ENCODE data around the gene LRP11.
"Not testable (repeated sequence)": the region's sequence is repeated elsewhere in the genome, so short reads cannot be mapped to it uniquely, and the experiment has no call there.

Gene LRP11

GRCh38 chr6:149863698-149864577, at the start of gene LRP11:
Gene LRP11, minus strand, starts transcription at chr6:149864359. Its CDS starts 339 bp downstream, at chr6:149864020.
- DNase-seq (ENCODE audit: low read depth) = peak; percentile 53

GRCh38 chr6:149913540-149914240, 49.5 kb upstream of the LRP11 start:
- DNase-seq (ENCODE audit: low read depth) = no peak

DNA sequence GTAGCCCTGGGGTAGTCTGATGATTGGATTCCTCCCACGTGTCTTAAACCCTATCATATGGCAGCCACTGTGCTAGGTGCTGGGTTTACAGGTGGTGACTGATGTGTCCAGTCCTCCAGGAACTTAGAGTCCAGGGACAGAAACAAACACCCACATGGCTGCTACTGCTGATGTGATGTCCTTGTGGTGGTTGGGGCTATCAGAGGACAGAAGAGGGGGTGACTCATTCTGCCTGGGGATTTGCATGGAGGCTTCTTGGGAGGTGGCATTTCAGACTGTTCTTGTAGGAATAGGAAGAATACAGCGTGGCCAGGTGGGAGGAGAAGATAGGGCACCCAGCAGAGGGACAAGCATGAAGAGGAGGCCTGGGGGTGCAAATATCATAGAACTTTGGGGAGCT, 48.9 kb upstream of the LRP11 start:
- no peak for DNase-seq (ENCODE audit: low read depth)

DNA sequence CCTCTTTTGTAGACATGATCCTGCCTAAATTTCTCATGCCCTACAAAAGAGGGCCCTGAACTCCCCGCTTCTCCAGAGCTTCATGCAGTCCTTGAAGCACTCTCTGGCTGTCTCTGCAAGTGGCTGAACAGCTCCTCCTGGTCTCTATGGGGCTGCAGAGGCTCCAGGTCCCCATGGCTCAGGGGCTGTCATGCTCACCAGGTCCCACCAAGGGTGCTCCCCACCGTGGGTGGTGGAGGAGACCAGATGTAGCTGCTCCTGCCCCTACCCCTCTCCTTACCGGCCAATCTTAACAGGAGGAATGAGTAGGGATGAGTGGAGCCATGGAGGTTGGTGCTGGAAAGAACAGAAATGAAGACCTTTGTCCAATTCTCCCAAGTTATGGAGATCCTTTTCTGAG, 48.5 kb upstream of the LRP11 start:
- DNase-seq (ENCODE audit: low read depth) = not testable (repeated sequence)

- DNase-seq (ENCODE audit: low read depth) = no peak
Measured at GRCh38 chr6:149910721-149911151, 46.6 kb upstream of the LRP11 start.

DNA sequence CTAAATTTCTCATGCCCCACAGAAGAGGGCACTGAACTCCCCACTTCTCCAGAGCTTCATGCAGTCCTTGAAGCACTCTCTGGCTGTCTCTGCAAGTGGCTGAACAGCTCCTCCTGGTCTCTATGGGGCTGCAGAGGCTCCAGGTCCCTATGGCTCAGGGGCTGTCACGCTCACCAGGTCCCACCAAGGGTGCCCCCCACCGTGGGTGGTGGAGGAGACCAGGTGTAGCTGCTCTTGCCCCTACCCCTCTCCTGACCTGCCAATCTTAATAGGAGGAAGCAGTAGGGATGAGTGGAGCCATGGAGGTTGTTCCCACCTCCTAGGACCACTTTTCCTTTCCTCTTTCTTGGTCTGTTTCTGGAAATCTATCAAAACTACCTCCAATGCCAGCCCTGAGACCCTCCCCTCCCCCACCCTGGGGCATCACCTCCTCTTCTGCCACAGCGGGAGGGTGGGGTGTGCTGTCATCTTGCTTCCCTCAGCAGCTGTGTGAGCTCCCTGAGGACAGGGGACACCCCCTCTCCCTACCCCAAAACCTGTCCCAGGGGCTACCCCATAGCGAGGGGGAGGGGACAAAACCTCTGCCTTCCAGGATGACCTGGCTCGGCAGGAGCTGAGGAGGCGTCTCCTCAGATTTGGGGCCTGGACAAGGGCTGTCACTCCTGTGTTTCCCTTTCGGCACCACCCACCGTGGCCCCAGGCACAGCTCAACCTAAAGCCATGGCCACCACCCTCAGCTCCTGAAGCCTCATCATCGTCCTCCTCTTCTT, 45.7 kb upstream of the LRP11 start:
- DNase-seq (ENCODE audit: low read depth) = no peak

- not testable (repeated sequence) for DNase-seq (ENCODE audit: low read depth)
Measured at GRCh38 chr6:149908480-149908879, 44.3 kb upstream of the LRP11 start.

GRCh38 chr6:149907317-149907716, 43.2 kb upstream of the LRP11 start:
- no peak for DNase-seq (ENCODE audit: low read depth)

DNA sequence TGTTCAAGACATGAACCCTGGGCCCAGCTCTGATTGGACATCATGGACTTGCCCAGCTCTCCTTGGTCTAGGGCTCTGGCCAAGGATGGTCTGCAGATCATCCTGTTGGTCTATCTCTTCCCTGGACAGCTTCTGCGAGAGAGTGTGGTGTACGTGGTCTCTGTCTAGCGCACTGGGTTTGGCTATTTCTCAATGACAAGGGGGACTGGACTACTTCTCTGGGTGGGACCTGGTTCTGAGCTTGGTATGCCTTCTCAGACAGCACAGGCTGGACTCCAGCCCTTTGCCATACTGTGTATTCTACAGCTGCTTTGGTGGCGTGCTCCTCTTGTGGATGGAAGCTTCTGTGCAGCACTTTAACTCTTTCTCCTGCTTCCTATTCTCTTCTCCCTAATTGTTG, 42.2 kb upstream of the LRP11 start:
- no peak for DNase-seq (ENCODE audit: low read depth)

DNA sequence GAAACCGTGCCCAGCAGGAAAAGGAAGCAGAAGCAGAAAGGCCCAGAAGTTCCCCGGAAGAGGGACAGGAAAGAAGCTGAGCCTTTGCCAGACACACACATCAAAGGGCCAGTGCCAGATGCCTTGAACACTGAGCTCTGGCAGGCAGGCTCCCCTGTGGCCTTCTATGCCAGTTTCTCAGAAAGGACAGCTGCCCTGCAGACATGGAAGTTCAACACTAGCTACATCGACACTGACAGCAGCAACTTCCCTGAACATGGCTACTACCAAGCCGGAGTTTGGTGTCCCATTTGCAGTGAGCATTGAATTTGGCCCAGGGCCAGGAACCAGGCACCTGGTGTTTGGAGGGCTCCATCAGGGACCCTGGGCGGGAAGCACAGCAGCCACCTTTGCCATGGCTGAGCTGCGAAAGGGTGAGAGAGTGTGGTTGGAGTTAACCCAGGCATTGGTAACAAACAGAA, 41.8 kb upstream of the LRP11 start:
- DNase-seq (ENCODE audit: low read depth) = no peak

- no peak for DNase-seq (ENCODE audit: low read depth)
Measured at GRCh38 chr6:149905371-149905910, 41.3 kb upstream of the LRP11 start.

DNA sequence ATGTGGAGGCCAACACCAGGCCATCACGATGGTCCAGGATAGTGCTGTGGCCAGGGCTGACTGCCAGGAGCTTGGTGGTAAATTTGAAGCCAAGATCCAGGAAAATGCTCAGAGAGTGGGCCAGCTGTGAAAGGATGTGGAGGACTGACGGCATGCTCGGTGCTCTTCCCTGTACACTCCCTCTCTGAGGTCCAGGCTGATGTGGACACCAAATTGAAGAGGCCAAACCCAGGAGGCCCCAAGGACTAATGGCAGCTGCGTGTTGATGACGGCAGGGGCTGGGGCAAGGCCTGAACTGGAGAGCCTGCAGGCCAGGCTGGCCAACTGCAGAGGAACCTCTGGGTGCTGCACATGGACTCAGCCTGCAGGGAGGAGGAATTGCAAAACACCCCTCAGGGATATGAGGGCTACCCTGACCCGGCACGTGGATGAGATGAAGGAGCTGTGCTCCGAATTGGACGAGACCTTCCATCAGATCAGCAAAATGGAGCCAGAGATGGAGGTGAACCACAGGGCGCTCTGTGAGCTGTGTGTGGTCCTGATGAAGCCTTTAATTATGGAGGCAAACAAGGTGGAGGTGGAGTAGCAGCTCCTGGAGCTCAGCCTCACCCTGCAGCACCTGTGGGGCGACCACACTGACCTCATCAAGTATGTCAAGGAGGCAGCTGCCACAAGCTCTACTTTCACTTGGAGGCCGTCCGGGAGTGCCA, 40.7 kb upstream of the LRP11 start:
- no peak for DNase-seq (ENCODE audit: low read depth)

- DNase-seq (ENCODE audit: low read depth) = no peak
Measured at GRCh38 chr6:149903938-149904611, 39.9 kb upstream of the LRP11 start.

DNA sequence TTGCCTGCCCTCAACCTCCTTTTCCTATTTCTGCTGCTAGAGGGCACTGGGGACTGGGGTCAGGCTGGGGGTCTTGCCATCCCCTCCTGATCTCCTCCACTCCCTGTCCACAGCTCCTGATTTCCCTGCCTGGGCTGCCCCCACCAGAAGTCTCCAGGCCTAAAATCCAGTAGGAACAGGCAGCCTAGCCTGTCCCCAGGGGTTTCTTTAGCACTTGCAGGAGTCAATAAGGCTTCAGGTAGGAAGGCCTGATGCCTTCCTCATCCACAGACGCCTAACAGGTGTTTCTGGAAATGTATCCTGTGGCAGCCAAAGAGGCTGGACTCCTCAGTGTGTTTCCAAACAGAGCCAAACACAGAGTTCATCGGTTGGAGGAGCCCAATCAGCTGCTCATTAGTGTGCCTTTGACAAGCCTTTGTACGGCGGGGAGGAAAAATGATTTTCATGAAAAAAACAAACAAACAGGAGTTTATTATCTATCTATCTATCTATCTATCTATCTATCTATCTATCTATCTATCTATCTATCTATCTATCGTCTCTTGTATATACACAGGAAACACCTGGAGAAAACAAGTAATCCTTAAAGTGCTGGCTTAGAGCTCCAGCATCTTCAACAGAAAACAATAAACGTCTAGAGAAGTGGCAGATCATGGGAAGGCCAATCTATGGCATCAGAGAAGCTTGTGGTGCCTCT, 37.4 kb upstream of the LRP11 start:
- DNase-seq (ENCODE audit: low read depth) = no peak

- DNase-seq (ENCODE audit: low read depth) = no peak
Measured at GRCh38 chr6:149900620-149901443, 36.7 kb upstream of the LRP11 start.

GRCh38 chr6:149899926-149900619, 35.9 kb upstream of the LRP11 start:
- DNase-seq (ENCODE audit: low read depth) = no peak

DNA sequence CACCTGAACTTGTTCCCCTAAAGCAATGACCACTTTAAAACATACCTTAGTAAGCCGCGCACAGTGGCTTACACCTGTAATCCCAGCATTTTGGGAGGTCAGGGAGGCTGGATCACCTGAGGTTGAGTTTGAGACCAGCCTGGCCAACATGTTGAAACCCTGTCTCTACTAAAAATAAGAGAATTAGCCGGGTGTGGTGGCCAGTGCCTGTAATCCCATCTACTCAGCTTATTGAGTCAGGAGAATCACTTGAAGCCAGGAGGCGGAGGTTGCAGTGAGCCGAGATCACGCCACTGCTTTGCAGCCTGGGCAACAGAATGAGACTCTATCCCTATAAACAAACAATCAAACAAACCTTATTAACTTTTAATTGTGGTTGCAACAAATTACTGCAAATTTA, 35.3 kb upstream of the LRP11 start:
- DNase-seq (ENCODE audit: low read depth) = no peak

DNA sequence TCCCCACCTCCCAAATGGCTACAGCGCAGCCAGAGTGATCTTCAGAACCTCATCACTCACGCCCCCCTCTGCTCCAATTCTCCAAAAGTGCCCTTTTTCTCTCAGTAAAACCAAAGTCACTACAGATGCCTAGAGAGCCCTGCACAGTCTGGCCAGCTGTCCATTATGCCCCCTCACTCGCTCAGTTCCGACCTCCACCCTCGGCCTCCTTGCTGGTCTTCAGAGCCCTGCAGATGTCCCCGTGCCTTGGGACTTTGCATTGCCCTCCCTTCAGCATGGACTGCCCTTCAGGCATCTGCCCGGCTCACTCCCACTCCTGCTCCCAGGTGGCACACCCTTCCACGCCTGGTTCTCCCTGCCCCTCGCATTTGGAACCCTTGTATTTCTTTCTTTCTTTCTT, 34.8 kb upstream of the LRP11 start:
- no peak for DNase-seq (ENCODE audit: low read depth)

Measured in HS-5 (cell line).